ENCODE results near the gene KCP. TPM values are rescaled to one million over a fixed set of nuclear protein-coding genes. Genes with fewer than 3 reads are reported as not detected.
A peak's percentile ranks its signal among the peaks of the same experiment; 100 is the strongest.

The KCP gene
- total RNA-seq, 2 experiments from 2014 or later: 0.11 TPM; not detected in 1

DNA sequence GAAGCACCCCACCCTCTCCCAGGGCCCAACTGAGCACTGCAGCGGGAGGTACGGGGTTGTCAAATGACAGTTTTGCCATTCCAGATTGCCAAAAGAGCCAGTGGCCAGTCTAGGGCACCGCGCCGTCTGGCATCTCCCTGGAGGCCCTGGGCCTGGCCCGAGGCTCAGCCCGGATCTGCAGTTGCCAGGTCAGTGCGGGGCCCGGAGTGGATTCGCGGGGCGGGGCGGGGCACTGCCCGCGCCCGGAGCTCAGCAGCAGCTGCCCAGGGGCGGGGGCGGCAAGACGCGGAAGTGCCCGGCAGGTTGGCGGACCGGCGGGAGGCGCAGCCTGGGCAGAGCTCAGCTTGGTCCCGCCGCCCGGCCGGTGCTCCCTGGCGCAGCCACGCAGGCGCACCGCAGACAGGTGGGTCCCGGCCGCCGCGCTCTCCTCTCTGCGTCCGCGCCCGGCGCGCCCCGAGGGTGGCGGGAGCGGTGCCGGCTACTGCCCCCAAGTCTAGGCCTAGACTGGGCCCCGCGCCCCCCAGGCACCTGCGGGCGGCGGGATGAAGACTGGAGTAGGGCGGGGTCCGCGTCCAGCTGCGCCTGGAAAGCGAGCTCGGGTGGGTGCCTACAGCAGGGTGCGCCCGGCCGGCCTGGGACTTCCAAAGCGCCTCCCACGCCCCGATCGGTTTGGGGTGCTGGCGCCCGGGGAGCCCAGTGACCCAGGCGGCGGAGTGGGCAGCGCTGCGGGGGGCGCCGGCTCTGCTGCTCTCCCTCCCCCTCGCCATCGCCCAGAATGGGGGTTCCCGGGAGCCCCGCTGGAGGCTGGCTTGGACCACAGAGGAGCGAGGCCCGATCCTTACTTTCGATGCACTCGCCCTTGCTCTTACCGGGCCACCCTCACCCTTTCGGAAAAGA, 27.4 kb upstream of the KCP start, which contains the start of gene IRF5:
TSS of gene IRF5 (plus strand) at position 281 of the 897 bp plus-strand sequence. CDS start 4,155 bp downstream, outside the sequence.
- ATAC-seq (ENCODE audit: poor library complexity) (no peak), DNase-seq (peak in 2 of 14 experiments; percentile 54 to 60)
- Histone ChIP-seq H3K36me3 (ENCODE audit: insufficient read depth, low read length) (no peaks in the 10 kb centered on the region), H3K9me3 (ENCODE audit: control insufficient read depth in 1 of 2, insufficient read depth in 1 of 2, low read length in 2 of 2) (no peaks in the 10 kb centered on the region), H3K27ac (ENCODE audit: low read depth in 1 of 2, low read length in 2 of 2) (peak within 1 kb of the TSS in 1 of 2 donors; percentile 34), H3K27me3 (ENCODE audit: control insufficient read depth in 1 of 2, insufficient read depth in 2 of 2, low read length in 2 of 2) (peaks cover 0 to 3% of the 10 kb centered on the region in 2 experiments), H3K4me1 (ENCODE audit: insufficient read depth, low read length) (peaks cover 61% of the 10 kb centered on the region), H3K4me3 (ENCODE audit: low read length) (peak within 1 kb of the TSS; percentile 69)
- H3K27me3 Mint-ChIP-seq: peaks cover 23% of the 10 kb centered on the region
- TF ChIP-seq, protein P1, sequence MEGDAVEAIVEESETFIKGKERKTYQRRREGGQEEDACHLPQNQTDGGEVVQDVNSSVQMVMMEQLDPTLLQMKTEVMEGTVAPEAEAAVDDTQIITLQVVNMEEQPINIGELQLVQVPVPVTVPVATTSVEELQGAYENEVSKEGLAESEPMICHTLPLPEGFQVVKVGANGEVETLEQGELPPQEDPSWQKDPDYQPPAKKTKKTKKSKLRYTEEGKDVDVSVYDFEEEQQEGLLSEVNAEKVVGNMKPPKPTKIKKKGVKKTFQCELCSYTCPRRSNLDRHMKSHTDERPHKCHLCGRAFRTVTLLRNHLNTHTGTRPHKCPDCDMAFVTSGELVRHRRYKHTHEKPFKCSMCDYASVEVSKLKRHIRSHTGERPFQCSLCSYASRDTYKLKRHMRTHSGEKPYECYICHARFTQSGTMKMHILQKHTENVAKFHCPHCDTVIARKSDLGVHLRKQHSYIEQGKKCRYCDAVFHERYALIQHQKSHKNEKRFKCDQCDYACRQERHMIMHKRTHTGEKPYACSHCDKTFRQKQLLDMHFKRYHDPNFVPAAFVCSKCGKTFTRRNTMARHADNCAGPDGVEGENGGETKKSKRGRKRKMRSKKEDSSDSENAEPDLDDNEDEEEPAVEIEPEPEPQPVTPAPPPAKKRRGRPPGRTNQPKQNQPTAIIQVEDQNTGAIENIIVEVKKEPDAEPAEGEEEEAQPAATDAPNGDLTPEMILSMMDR (IDR thresholded peaks at IDR 0.05): no peak
- H3K36me3 Mint-ChIP-seq (ENCODE audit: low read depth): no peaks in the 10 kb centered on the region
- H3K4me1 Mint-ChIP-seq (ENCODE audit: low read depth): peaks cover 46% of the 10 kb centered on the region
- POLR2A ChIA-PET: no interaction called here
- H3K27ac Mint-ChIP-seq: peak within 1 kb of the TSS; percentile 68
- intact Hi-C loops (cut with DNase I, micrococcal nuclease): no loop called here
- CTCF ChIA-PET: no interaction called here
- peak within 1 kb of the TSS; percentile 91 for H3K4me3 Mint-ChIP-seq
- H3K9me3 Mint-ChIP-seq: no peaks in the 10 kb centered on the region

DNA sequence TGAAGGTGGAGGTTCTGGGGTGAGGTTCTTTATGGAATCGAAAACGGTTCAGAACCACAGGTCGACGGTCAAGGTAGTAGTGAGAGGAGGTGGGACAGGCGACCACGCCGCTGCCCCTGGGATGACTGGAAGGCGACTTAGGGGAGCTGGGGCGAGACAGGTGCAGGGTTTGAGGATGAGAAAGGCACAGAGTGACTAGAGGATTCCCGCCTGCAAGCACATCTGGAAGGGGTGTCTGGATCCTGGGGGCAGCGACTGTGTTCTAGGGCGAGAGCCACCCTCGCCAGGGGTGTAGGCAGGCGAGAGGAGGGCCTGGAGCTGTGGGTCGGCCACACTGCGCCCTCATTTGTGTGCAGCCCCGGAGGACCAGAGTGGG, 26.8 kb upstream of the KCP start:
- Histone ChIP-seq H3K4me3 (ENCODE audit: low read length) (peak overlapping the region; percentile 47), H3K36me3 (ENCODE audit: insufficient read depth, low read length) (no peaks in the 10 kb centered on the region), H3K27ac (ENCODE audit: low read depth in 1 of 2, low read length in 2 of 2) (no peak overlapping the region), H3K4me1 (ENCODE audit: insufficient read depth, low read length) (peaks cover 67% of the 10 kb centered on the region), H3K9me3 (ENCODE audit: control insufficient read depth in 1 of 2, insufficient read depth in 1 of 2, low read length in 2 of 2) (no peaks in the 10 kb centered on the region), H3K27me3 (ENCODE audit: control insufficient read depth in 1 of 2, insufficient read depth in 2 of 2, low read length in 2 of 2) (peaks cover 0 to 3% of the 10 kb centered on the region in 2 experiments)
- Mint-ChIP-seq H3K27ac (no peak overlapping the region), H3K4me1 (ENCODE audit: low read depth) (peaks cover 48% of the 10 kb centered on the region), H3K4me3 (peak overlapping the region; percentile 83), H3K9me3 (no peaks in the 10 kb centered on the region), H3K36me3 (ENCODE audit: low read depth) (no peaks in the 10 kb centered on the region), H3K27me3 (peaks cover 23% of the 10 kb centered on the region)
- intact Hi-C loops (cut with DNase I, micrococcal nuclease): no loop called here
- POLR2A ChIA-PET: no interaction called here
- ATAC-seq (ENCODE audit: poor library complexity): no peak
- DNase-seq: no peak
- TF ChIP-seq, protein P1 (IDR thresholded peaks at IDR 0.05): no peak
- CTCF ChIA-PET: no interaction called here

DNA sequence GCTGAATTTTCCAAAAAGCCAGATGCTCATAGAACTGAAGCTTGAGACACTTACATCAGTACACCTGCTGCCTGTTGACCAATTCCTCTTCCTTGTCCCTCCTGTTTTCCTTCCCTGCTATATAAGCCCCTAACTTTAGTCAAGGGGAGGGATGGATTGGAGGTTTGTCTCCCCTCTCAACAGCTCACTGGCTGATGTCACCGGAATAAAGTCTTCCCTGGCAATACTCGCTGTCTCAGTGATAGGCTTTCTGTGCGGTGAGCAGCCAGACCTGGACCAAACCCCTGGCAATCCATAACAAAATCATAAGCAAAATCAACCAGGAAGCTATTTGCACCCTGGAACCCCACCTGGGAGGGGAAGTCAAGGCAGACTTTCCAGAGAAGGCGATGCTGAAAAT, 26.3 kb upstream of the KCP start:
- CTCF ChIA-PET: no interaction called here
- DNase-seq: no peak
- no peaks in the 10 kb centered on the region for H3K9me3 ChIP-seq (ENCODE audit: control insufficient read depth in 1 of 2, insufficient read depth in 1 of 2, low read length in 2 of 2)
- peaks cover 0 to 3% of the 10 kb centered on the region in 2 experiments for H3K27me3 ChIP-seq (ENCODE audit: control insufficient read depth in 1 of 2, insufficient read depth in 2 of 2, low read length in 2 of 2)
- no peaks in the 10 kb centered on the region for H3K36me3 ChIP-seq (ENCODE audit: insufficient read depth, low read length)
- intact Hi-C loops (cut with DNase I, micrococcal nuclease): no loop called here
- POLR2A ChIA-PET: no interaction called here
- H3K4me1 ChIP-seq (ENCODE audit: insufficient read depth, low read length): peaks cover 68% of the 10 kb centered on the region
- no peak overlapping the region for H3K27ac ChIP-seq (ENCODE audit: low read depth in 1 of 2, low read length in 2 of 2)
- no peak overlapping the region for H3K4me3 ChIP-seq (ENCODE audit: low read length)
- H3K36me3 Mint-ChIP-seq (ENCODE audit: low read depth): no peaks in the 10 kb centered on the region
- peak overlapping the region; percentile 83 for H3K4me3 Mint-ChIP-seq
- peaks cover 48% of the 10 kb centered on the region for H3K4me1 Mint-ChIP-seq (ENCODE audit: low read depth)
- ATAC-seq (ENCODE audit: poor library complexity): no peak
- TF ChIP-seq, protein P1 (IDR thresholded peaks at IDR 0.05): no peak
- no peaks in the 10 kb centered on the region for H3K9me3 Mint-ChIP-seq
- H3K27ac Mint-ChIP-seq: no peak overlapping the region
- peaks cover 23% of the 10 kb centered on the region for H3K27me3 Mint-ChIP-seq

Measured in CD4-positive, alpha-beta T cell (primary cell).